Measurements from ENCODE around the gene ARG2.
"Not testable (repeated sequence)": the region's sequence is repeated elsewhere in the genome, so short reads cannot be mapped to it uniquely, and the experiment has no call there.

ARG2 gene

DNA sequence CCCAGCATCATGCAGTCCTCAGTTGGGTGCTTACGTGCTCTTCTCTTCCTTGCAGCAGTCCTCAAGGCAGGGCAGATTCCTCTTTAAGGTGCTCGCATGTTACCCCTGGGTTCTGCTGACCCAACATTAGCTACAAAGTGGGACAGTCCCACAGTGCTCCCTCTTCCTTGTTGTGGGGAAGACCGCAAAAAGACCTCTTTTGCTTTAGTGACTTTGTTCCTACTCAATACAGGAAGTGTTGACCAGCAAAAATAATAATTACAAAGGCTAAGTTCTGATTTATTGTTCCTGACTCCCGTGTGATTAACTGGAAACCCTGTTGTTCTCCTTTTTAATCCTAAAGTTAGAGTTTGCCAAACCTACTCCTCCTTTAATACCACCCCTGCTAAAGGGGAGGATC, 33.4 kb upstream of the ARG2 start:
- no peak for DNase-seq

DNA sequence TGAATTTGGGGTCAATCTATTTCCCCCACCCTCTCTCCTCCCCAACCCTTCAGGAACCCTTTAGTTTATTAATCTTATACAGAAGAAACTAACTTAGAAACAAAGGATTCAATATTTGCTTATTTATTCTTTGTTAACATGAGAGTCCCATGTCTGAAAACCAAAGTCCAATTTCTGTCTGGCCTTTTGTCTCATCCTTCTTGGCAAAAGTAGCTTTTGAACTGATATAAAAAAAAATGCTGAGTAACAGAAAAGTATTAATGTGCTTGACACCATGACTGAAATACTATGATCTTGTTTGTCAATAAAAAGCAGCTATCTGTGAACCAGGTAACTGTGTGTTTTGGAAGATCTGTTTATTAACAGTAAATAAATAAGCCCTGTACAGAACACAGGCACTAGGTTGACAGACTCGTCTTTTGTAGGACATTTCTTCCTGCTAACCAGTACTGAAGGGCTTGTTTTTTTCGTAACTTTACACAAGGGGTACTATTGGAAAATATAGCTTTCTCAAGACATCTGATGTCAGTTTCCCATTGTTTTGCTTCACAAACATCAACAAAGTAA, 30.4 kb upstream of the ARG2 start:
- no peak for DNase-seq

DNA sequence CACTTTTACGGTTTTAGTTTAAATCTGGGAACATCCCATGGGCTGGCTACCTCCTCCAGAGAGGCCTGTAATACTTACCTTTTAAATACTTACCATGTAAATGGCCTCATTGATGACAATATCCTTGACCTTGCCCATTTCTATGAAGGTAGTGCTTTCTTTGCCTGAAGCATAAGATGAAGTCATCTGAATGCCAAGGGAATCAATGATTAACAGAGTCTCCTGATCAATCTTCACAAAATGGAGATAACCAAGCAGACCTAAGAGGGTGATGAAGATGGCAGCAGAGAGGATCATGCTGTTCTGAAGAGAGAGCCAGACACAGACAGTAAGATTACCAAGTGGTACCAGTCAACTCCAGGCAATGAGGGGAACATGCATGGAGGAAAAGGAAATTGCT, 26.1 kb upstream of the ARG2 start:
- not testable (repeated sequence) for DNase-seq

DNA sequence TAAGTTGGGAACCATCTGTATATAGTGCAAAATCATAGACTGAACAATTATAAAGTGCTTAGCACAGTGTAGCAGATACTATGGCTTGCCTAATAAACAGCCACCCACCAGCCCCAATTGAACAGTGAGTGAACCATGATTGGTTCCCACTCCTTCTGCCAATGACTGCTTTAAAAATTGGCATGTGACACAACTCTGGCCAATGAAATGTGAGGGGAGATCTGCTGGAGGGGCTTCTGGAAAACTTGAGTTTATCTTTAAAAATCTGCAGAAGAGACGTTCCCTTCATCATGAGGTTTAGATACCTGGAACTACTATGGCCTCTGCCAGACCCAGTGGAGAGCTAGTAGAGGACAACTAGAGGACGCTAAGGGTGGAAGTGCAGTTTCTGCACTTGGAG, 24.3 kb upstream of the ARG2 start:
- no peak for DNase-seq

DNA sequence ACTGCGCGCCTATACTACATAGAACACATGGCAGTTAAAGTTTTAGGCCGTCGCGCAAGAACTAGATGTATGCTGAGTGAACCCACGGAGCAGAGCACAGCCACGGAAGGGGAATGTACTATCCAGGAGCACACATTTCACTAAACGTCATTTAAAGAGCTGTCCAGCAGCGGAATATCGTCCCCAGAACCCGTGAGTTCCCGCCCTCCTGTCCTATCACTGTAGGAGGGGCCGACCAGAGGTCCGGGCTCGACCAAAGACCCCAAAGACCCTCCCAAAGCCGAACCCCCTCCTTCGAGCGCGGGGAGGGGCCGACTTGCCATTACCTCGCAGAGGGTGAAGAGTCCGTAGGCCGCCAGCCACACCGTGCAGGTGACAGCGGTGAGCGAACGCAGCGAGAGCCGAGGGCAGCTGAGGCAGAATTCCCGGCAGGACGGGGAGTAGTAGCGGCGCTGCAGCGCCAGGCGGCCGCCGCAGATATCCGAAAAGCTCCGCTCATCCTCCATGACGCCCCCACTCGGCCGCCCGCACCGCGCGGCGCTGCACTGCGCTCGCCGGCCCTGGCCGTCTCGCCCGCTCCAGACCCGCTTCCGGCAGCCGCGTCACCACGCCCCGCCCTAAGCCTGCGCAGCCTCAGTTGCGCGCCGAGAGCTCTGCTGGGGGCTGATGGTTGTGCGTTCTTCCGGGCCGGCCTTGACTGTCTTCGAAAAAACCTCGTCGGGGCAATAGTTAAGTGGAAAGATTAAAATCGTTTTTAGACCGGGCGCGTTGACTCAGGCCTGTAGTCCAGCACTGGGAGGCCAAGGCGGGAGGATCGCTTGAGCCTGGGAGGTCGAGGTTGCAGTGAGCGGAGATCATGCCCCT, 19.8 kb upstream of the ARG2 start, which contains the start of gene PIGH:
PIGH (minus strand) TSS at position 571 of the 864 bp plus-strand sequence; CDS start at position 506, 65 bp downstream.
- DNase-seq = peak; percentile 81 to 84

DNA sequence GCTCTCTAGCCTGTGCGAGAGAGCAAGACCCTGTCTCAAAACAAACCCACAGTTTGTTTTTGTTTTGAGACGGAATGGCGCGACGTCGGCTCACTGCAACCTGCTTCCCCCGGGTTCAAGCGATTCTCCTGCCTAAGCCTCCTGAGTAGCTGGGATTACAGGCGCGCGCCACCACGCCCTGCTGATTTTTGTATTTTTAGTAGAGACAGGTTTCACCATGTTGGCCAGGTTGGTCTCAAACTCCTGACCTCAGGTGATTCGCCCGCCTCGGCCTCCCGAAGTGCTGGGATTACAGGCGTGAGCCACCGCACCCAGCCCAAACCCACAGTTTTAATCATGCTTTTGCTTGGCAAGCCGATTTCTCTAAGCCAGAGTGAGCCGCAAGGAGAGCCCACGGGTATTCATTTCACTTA, 19.2 kb upstream of the ARG2 start:
- not testable (repeated sequence) for DNase-seq

DNA sequence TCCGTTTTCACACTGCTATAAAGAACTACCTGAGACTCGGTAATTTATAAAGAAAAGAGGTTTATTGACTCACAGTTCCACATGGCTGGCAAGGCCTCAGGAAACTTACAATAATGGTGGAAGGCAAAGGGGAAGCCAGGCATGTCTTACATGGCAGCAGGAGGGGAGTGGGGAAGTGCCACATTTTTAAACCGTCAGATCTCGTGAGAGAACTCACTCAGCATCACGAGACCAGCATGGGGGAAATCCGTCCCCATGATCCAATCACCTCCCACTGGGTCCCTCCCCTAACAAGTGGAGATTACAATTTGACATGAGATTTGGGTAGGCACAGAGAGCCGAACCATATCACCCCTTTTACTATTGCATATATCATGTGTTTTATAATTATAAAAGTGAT, 17.6 kb upstream of the ARG2 start:
- DNase-seq = no peak

DNA sequence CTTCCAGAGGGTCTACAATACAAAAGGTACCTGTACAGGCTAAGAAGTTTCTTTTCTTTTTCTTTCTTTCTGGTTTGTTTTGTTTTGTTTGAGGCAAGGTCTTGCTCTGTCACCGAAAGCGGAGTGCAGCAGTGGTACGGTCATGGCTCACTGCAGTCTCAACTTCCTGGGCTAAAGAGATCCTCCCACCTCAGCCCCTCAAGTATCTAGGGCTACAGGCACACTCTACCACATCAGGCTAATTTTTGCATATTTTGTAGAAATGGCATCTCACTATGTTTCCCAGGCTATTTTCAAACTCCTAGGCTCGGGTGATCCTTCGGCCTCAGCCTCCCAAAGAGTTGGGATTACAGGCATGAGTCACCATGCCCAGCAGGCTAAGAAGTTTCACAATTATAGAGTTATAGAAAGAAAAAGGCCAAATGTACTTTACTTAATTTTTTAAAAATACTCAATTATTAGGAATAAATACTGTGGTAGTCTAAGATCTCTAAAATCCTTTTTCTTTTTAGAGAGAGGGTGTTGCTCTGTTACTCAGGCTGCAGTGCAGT, 16.6 kb upstream of the ARG2 start:
- DNase-seq = no peak

DNA sequence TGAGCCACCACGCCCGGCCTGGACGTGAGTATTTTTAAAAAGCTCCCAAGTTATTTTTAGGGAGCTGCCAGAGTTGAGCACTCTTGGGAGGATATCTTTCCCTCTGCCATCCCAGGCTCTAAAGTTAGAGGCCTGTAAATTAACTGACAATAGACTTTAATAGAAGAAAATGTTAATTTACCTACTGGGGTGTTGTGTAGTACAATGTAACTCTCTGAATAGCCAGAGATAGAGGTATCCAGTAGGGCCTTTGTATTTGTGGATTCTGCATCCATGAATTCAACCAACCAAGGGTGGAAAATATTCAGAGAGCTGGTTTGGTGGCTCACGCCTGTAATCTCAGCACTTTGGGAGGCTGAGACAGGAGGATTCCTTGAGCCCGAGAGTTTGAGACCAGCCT, 12.1 kb upstream of the ARG2 start:
- no peak for DNase-seq

DNA sequence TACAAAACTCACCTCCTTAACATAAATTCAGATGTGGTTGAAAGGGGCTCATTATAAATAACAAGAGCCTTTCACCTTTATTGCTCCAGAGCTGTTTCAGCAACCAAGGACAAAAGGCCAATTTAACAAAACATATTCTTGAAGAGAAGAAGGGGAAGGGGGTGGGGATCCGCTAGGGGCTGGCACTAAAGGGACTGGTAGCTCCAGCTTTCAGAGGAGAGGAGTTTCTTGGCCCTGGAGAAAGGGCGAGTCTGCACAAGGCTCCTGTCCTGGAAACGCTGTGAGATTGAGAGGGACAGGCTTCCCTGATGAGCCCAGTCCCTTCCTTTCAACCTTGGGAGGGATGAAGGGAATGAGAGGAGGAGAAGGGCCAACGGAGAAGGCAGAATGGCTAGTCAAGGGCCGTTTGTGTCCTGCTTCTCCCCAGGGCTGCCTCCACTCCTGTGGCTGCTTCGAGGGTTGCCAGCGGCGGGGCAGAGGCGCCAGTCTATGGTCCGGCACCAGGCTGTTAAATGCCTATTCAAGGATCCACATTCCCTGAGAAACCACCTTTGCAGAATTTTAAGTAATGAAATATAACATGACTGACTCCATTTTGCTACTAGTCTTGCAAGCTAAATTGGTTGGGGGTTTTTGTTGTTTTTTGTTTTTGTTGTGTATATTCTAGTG, 9.9 kb upstream of the ARG2 start:
- DNase-seq = no peak

DNA sequence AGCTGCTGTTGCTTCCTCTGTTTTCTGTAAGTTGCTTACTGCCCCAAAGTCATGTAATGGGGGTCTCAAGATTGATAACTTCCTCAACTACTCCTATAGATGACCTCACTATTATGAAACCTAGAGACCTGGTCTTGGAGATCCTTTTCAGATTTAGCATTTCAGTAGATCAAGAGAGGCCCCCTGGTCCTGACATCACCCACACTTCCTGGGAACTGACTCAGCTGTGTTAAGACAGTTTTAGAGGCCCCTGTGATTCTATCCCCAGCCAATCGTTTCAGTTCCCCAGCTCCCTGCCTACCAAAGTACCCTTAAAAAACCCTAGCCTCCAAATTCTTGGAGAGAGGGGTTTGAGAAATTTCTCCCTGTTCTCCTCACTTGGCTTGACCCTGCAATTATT, 9.2 kb upstream of the ARG2 start:
- no peak for DNase-seq

DNA sequence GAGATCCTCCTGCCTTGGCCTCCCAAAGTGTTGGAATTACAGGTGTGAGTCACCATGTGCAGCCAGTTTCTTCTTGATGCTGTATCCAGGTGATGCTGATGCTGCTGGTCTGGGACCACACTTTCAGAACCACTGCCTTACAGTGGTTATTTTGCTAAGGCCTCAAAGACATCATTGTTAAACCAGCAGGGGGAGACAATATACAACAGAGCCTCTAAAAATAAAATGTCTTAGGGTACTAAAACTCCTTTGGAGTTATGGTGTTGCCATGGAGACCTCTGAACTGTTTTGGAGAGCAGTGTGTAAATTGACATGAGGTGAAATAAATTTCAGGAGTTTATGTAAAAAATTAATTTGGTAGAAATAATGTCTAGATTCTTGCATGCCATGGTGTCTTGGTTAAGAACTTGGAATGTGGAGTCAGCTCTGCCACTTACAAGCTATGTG, 1.1 kb upstream of the ARG2 start:
- peak; percentile 88 to 94 for DNase-seq

DNA sequence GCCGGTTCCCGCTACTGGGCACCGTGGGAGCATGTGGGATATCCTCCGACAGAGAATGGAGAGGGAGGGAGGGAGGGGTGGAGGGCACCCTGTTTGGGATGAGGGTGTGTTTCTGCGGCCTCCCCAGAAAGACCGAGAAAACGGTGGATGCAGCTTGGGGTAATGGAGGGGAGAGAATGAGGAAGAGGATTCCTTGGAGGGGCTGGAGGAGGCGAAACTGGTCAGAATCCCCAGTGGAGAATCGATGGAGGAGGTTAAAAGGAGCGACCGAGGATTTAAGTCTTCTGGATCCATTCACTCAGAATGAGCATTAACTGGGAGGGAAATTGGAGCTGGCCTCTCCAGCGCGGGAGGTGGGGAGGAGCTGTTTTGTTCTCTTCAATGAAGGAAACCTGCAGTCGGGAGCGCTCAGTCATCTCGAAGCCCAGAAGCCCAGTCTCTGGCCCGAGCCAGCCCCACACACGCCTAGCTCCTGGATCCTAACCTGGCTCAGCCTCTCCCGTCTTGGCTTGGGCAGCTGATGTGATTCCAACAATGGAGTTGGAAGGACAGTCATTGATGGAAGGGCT, 581 bp downstream of the ARG2 start:
- DNase-seq = no peak

DNA sequence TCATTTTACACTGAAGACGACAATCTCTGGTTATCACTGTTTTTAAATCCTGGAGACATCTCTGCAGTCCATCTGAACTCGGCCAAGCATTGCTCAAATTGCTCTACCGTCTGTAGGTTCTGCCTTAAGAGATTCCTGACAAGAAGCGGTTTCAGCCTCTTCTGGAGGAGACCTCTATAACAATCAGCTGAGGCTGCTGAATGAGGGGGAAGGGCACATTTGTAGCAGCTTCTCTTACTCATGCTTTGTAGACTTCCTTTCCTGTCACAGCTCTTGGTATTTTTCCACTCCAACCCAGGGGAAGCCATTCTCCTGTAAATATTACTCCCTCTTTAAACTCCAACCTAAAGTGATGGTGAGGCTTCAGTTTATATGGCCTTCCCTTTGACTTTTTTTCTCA, 3.0 kb downstream of the ARG2 start:
- DNase-seq = peak; percentile 92

DNA sequence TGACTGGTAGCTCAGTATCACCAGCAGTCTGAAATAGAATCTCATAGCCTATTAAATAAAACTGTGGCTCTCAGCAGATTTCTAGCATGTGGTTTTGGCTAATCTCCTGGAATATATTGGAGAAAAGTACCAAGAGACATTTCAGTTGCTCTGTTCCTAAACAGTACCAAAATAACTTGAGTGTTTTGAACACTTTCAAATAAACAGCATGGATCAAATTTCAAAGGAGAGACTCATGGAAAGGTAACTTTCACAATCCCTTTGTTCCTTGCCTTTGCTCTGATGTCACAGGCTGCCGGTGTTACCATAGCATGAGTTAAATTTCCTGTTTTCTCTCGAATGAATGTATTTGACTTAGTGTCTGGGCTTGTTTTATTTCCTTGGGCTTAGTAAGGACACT, 3.4 kb downstream of the ARG2 start:
- DNase-seq = peak in 1 of 2 experiments; percentile 33

DNA sequence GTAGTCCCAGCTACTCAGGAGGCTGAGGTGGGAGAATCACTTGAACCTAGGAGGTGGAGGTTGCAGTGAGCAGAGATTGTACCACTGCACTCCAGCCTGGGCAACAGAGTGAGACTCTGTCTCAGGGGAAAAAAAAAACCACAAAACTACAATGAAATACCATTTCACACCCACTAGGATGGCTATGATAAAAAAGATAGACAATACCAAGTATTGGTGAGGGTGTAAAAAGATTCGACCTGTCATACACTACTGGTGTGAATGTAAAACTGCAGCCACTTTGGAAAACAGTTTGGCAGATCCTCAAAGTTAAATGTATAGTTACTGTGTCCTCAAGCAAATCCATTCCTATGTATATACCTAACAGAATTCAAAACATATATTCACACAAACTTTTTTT, 6.4 kb downstream of the ARG2 start:
- not testable (repeated sequence) for DNase-seq

DNA sequence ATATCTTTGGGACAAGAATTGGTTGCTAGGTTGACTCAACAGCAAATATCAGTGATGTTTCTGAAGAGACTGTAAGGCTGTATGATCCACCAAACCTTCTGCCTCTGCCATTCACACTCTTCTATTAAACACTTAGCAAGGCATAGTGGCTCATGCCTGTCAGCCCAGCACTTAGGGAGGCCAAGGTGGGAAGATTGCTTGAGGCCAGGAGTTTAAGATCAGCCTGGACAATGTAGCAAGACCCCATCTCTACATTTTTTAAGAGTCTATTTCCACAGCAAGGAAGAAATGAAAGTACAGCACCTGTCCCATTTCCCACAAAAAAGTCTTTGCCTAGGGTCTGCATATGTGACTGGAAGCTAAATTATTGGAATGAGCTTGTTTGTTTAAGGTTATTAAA, 7.8 kb downstream of the ARG2 start:
- DNase-seq = no peak

DNA sequence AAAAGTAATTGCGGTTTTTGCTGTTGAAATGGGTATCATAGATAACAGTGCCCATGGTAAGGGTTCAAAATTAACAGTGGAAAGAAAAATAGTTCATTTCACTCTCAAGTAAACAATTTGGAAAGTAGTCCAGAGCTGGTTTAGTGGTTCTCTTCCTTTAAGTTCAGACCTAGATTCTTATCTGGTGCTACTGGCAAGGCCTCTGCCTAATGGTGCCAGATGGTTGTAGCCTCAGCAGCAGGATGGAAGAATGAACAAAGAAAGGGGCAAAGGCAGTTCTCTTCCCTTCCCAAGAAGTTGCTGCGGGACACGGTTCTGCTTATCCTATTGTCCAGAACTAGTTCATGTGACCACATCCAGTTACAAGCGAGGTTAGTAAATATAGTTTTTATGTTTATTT, 10.5 kb downstream of the ARG2 start:
- no peak for DNase-seq

DNA sequence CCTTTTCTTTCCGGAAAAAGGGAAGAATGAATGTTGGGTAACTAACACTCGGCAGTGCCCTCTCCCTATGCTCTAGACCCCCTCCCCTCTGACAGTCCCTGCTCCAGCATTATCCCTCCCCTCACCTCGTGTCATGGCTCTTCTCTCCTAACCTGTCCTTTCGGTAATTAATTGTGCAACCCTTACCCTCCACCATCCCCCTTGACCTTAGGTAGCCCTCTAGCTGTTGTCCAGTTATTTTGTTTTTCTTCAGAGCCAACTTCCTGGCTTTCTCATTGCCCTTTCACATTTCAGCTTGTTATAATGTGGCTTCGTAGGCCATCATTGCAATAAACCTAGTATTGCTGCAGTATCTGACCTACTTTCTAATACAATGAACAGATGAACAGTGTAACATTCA, 11.2 kb downstream of the ARG2 start:
- no peak for DNase-seq

DNA sequence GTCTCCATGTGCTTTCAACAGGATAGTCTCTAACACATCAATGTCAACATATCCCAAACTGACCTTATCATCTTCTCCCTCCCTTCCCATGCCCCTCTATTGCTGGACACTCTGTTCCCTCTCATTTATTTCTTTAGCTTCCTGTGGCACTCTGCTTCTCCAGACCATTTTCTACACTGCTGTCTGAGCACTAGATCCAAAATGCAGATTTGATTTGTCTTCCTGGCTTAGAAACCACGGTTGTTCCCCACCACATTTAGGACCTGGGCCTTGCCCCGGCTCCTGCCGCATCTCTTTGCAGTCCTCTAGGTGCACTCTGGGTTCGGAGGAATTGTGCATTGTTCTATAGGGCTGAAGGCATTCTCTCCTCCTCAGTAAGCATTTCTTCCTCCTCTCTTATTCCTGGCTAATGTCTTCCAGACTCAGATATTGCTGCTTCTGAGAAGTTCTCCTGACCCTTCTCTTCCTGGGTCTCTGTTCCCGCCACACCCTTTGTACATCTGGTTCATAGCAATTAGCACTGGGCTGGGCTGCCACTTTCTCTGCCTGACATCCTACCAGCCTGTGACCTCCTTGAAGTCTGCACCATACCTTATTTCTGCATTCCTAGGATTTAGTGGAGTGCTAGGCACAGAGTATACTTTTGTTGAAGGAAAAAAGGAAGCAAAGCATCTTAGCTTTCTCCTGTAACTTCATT, 13.9 kb downstream of the ARG2 start:
- no peak for DNase-seq

DNA sequence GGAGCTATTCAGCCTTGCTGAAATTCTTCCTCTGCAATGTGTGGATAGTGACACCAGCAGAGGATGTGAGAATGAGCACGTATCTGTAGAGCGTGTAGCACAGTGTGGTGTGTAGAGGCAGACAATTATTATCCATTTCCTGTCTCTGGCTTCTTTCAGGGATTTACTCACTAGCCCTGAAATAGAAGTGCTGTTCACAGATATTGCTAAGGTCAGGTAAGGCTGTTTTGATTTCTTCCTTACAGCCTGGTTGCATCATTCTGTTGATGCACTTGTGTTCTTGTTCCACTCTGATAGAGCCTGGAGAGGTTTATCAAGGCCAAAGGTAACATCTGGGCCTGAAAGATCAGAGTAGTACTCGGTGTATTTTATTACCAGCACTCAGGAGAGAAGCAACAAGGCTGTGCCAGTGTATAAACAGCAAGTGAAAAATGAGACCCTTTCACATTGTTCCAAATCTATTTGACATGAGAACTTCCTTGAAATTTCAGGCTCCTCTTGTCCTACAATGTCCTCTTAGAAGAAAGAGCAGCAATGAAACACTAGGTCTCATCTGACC, 16.7 kb downstream of the ARG2 start:
- no peak for DNase-seq

DNA sequence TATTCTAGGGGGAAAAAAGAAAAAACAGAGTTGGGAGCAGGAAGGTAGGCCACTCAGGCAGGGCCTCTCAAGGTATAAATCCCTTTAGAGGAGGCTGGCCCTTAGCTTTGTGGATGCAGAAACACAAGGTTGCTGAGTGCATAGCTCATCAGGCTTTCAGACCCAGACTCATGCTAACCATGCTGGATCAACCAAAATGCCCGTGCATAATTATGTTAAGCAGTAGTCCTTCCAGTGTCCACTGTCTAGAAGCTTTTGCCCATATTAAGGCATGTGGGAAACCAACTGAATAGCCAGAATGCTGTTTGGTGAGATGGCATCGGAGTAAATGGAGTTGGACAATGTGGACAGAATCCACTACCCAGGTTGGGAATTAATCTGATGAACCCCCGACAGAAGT, 18.9 kb downstream of the ARG2 start:
- DNase-seq = no peak
